ENCODE results near the gene ZBTB34.

The ZBTB34 gene

GRCh38 chr9:126932871-126933321, 72.5 kb downstream of the ZBTB34 start:
- no peak for DNase-seq

GRCh38 chr9:126933334-126933980, 73.0 kb downstream of the ZBTB34 start:
- DNase-seq, result no peak

DNA sequence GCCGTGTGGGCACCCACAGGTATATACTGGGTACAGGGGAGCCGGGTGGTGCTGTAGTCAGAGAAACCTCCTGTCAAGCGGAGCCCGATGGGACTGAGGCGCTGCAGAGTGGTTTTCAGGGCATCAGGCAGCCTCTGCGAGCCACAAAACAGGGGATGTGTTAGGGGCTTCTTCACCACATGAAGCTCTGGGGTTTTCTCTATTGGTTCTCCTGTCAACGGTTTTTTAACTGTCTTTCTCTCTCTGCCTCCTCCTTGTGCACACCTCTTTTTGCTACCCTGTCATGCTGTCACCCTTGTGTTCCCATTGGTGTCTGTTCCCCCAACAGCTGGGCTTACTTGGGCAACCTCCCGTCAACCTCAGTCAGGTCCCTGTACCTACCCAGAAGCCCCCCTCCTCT, 74.0 kb downstream of the ZBTB34 start:
- DNase-seq, result no peak

All from activated CD4-positive, alpha-beta T cell treated with anti-CD3 and anti-CD28 coated beads, Interleukin-2, amount 50 U/mL, for 16 hours (primary cell).